Testis (tissue), 3 donors: ENCODE data around the gene BCOR. TPM values are rescaled to one million over a fixed set of nuclear protein-coding genes. Genes with fewer than 3 reads are reported as not detected.
A peak's percentile ranks its signal among the peaks of the same experiment; 100 is the strongest.

Experiments
- DNase-seq: peaks from one replicate; pipeline ENCODE4 v3.0.0-alpha.2; 2019
- H3K27ac ChIP-seq, 2 donors: fragments of 200-600 bp; sonication (generic); one replicate each; pipeline ENCODE4 v1.5.1; 2019
- H3K27me3 ChIP-seq: fragments of 200-600 bp; sonication (generic); one replicate; pipeline ENCODE4 v1.5.1; 2019
- H3K36me3 ChIP-seq: fragments of 200-600 bp; sonication (generic); one replicate; pipeline ENCODE4 v1.5.1; 2017; ENCODE audit warnings: low read depth; ENCODE audit errors: missing control alignments
- H3K4me1 ChIP-seq: fragments of 200-600 bp; sonication (generic); one replicate; pipeline ENCODE4 v1.5.1; 2019
- H3K4me3 ChIP-seq, 2 donors: fragments of 200-600 bp; sonication (generic); one replicate each; pipeline ENCODE4 v1.5.1; 2017 to 2019
- H3K9me3 ChIP-seq: fragments of 200-600 bp; sonication (generic); one replicate; pipeline ENCODE4 v1.5.1; 2017
- POLR2A ChIP-seq: fragments of 450-650 bp; IDR thresholded peaks from one replicate; pipeline ENCODE4 v1.6.1; 2017; ENCODE audit warnings: antibody characterized with exemption, mild to moderate bottlenecking, moderate library complexity
- WGBS, 2 donors: methylation state at CpG; one replicate each; pipeline ENCODE4 v1.1.5; 2018; 5-methylcytosine and 5-hydroxymethylcytosine counted together
- intact Hi-C: fragments of 100-400 bp; cut with DNase I; formaldehyde crosslinking; loops from one replicate; pipeline ENCODE4 v1.15.1; 2023; ENCODE audit warnings: low total_unique reads
- polyA plus RNA-seq: library from polyadenylated mRNA; stranded (reverse); fragments of 350-450 nt; fragmentation: Illumina TruSeq; extraction: RNeasy Lipid Tissue Mini Kit (QIAGEN cat#74804); gene quantifications from one replicate; pipeline ENCODE4 v1.2.3, GENCODE V29; 2014; ENCODE audit warnings: low read depth, low replicate concordance; ENCODE audit not compliant: insufficient read depth
- total RNA-seq, 2 donors: library from RNA; depleted of rRNA; stranded (reverse); fragments of >200 nt; gene quantifications; one replicate each; pipeline ENCODE4 v1.2.3, GENCODE V29; 2016
- TF ChIP-seq, protein P1 (sequence below), 3 experiments: fragments of 450-650 bp in 2 of 3; fragments of 200-600 bp in 1 of 3; sonication (generic) in 1 of 3; IDR thresholded peaks; one replicate each; pipeline ENCODE4 v1.5.1; 2016 to 2019; ENCODE audit warnings: antibody characterized with exemption in 3 of 3, mild to moderate bottlenecking in 2 of 3, moderate library complexity in 1 of 3

BCOR gene
- total and polyA plus RNA-seq, 3 donors from 2014 or later, result 26.4 to 69.6 (median 46.8) TPM

DNA sequence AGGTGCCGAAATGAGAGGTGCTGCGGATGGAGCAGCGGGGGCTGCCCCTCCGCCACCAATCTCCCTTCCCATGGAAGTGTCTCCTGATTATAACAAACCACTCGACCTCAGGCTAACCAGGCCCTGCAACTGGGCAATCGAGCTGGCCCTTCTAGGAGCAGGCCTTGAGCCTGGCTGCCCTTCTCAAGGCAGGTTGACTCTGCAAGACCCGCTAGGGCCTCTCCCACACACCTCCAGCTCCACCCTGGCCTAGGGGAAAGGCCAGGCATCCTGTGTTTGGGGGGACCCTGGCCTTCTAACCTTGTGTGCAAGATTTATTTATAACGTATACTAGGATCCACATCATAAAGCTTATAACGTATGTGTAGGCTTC lies 3.7 kb upstream of the BCOR start:
- H3K27ac ChIP-seq, result no peak overlapping the region
- no peak overlapping the region for H3K4me3 ChIP-seq
- WGBS, 2 donors, result 66 to 77% methylated on average over 4 to 9 of the region's 9 CpGs
- no peaks in the 10 kb centered on the region for H3K9me3 ChIP-seq
- intact Hi-C loops, result no loop called here
- no peaks in the 10 kb centered on the region for H3K27me3 ChIP-seq
- peaks cover 8% of the 10 kb centered on the region for H3K4me1 ChIP-seq
- no peak for TF ChIP-seq POLR2A
- TF ChIP-seq, protein P1, sequence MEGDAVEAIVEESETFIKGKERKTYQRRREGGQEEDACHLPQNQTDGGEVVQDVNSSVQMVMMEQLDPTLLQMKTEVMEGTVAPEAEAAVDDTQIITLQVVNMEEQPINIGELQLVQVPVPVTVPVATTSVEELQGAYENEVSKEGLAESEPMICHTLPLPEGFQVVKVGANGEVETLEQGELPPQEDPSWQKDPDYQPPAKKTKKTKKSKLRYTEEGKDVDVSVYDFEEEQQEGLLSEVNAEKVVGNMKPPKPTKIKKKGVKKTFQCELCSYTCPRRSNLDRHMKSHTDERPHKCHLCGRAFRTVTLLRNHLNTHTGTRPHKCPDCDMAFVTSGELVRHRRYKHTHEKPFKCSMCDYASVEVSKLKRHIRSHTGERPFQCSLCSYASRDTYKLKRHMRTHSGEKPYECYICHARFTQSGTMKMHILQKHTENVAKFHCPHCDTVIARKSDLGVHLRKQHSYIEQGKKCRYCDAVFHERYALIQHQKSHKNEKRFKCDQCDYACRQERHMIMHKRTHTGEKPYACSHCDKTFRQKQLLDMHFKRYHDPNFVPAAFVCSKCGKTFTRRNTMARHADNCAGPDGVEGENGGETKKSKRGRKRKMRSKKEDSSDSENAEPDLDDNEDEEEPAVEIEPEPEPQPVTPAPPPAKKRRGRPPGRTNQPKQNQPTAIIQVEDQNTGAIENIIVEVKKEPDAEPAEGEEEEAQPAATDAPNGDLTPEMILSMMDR (IDR thresholded peaks at IDR 0.05), result no peak
- DNase-seq, result no peak
- H3K36me3 ChIP-seq, result no peaks in the 10 kb centered on the region

DNA sequence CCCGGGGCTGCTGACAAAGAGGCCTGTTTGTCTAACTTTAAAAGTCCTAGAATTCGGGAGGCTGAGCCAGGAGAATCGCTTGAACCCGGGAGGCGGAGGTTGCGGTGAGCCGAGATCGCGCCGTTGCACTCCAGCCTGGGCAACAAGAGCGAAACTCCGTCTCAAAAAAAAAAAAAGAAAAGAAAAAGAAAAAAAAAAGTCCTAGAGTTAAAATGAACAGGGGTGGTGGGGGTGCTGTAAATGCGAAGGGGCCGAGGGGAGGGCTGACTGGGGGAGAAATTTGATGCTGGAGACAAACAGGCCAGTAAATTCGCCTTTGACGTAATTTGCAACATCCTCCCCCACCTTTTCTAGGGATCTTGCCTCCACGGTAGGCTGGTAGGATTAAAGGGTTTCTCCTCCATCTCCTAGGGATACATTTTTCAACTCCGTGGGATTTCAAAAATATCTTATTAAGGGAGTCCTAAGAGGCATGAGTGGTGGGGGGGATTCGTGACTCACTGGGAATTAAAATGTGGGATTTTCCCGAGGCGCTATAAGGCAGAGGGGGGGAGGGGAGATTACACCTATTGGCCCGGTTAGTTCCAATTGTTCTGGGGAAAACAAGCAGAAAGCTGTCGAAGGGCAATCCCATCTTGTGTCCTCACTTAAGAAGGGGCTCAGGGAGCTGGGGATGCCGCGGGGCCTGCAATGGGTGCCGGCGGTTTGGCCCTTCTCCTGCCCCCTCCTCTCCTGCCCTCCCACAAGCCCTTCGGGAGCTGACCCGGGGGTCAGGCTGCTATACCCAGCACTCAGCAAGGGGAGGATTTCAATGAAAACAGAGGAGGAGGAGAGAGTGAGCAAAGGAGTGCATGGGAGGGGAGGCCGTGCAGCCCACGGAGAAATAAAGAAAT lies 3.0 kb upstream of the BCOR start:
- H3K27ac ChIP-seq, result no peak overlapping the region
- 52 to 56% methylated on average over 29 to 31 of the region's 31 CpGs for WGBS, 2 donors
- H3K9me3 ChIP-seq, result no peaks in the 10 kb centered on the region
- no peaks in the 10 kb centered on the region for H3K36me3 ChIP-seq
- H3K27me3 ChIP-seq, result no peaks in the 10 kb centered on the region
- DNase-seq, result no peak
- no peak overlapping the region for H3K4me3 ChIP-seq
- peaks cover 8% of the 10 kb centered on the region for H3K4me1 ChIP-seq
- intact Hi-C loops, result no loop called here
- TF ChIP-seq, protein P1 (IDR thresholded peaks at IDR 0.05), result no peak
- no peak for TF ChIP-seq POLR2A

DNA sequence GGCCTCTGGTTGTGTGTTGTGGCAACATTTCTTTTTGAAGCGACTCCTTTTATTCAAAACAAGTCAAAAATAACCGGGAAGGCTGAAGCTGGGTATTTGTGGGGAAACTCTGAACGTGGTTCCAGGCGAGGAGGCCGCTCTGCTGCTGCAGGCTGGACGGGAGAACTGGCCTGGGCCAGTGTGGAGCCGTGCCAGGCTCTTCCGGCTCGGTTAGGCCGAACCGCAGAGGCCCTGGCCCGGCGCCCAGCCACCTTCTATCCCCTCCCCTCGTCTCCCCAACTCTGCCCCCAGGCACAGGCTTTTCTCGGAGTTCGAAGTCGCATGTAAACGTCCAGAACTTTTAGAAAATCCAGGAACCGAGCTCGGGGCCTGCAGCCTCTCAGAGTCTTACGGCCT lies 2.4 kb upstream of the BCOR start:
- Histone ChIP-seq H3K4me3 (no peak overlapping the region), H3K27me3 (no peaks in the 10 kb centered on the region), H3K9me3 (no peaks in the 10 kb centered on the region), H3K36me3 (no peaks in the 10 kb centered on the region), H3K4me1 (peaks cover 8% of the 10 kb centered on the region), H3K27ac (no peak overlapping the region)
- 11 to 22% methylated on average over 6 to 21 of the region's 21 CpGs for WGBS, 2 donors
- intact Hi-C loops, result no loop called here
- no peak for DNase-seq
- TF ChIP-seq POLR2A, result no peak
- TF ChIP-seq, protein P1 (IDR thresholded peaks at IDR 0.05), result no peak

DNA sequence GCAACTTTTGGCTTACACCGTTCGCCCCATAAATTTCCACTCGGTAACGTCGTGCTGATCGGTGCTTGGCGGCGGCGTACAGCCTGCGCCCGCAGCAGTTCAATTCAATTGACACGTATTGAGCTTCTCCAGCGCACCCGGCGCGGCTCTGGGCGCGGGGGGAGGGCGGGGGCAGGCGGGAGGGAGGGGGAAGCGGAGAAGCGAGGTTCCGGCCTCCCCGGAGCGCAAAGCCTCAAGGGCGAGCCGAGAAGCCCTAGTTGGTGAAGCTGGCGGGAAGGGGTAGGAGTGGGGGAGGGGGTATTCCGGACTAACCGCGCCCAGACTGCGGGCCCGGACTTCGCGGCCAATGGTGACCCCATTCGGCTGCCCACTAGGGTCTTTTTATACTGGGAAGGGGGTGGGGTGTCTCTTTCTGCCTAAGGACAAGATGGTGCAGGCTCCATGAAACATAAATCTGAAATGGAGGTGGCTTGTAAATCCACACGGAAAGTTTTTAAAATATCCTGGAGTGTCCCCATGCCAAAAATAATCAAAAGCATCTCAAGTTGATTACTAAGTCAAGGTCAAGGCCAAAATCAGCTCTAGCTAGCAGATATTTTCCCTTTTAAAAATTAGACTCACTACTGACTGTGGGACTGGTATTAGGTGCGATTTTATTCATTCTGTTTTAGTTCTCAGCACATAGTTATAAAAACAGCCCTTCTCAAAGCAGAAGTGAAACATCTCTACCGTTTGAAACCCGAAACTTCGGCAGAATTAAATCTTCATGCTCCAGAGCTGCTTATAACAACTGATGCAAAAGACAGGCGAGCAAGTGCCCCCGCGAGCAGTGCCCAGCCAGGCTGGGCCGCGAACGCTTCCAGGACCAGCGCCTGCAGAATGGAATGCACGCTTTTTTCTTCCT lies 1.5 kb upstream of the BCOR start:
- H3K27me3 ChIP-seq, result no peaks in the 10 kb centered on the region
- peak; percentile 25 for DNase-seq
- H3K4me3 ChIP-seq, result peak overlapping the region; percentile 60 to 81
- no peaks in the 10 kb centered on the region for H3K9me3 ChIP-seq
- intact Hi-C loops, result loop anchor here (10.0 kb wide), 1 partner anchor 85 kb away; no protein-coding TSS in a partner anchor
- peaks cover 8% of the 10 kb centered on the region for H3K4me1 ChIP-seq
- 1 to 6% methylated on average over 13 to 23 of the region's 49 CpGs for WGBS, 2 donors
- H3K36me3 ChIP-seq, result no peaks in the 10 kb centered on the region
- H3K27ac ChIP-seq, result peak overlapping the region in 1 of 2 donors; percentile 78
- TF ChIP-seq, protein P1 (IDR thresholded peaks at IDR 0.05), result no peak
- no peak for TF ChIP-seq POLR2A
